Kidney (tissue), 14 donors: ENCODE results near the gene IGSF8. TPM values are rescaled to one million over a fixed set of nuclear protein-coding genes. Genes with fewer than 3 reads are reported as not detected.
A peak's percentile ranks its signal among the peaks of the same experiment; 100 is the strongest.

Experiments
- DNase-seq, 5 donors: peaks; one replicate each; pipeline ENCODE4 v3.0.0-alpha.2; 2013 to 2020
- FAIRE-seq: peaks from 2 replicates; lab custom pipeline; 2012; peaks lifted over from hg19 to GRCh38; lab: Jason Lieb, UNC
- H3K27ac ChIP-seq, 2 donors: one replicate each; pipeline ENCODE4 v1.7.0; 2013; ENCODE audit warnings: low read depth in 2 of 2, low read length in 2 of 2, inconsistent platforms in 1 of 2
- H3K27me3 ChIP-seq: one replicate; pipeline ENCODE4 v1.7.1; 2013; ENCODE audit warnings: low read length, inconsistent platforms; ENCODE audit not compliant: control insufficient read depth, insufficient read depth
- H3K36me3 ChIP-seq, 3 donors: one replicate each; pipeline versions ENCODE4 v1.7.0 to v1.7.1; 2013; ENCODE audit warnings: low read length in 3 of 3, control low read depth in 1 of 3, inconsistent platforms in 1 of 3; ENCODE audit not compliant: insufficient read depth in 3 of 3, control insufficient read depth in 2 of 3
- H3K4me1 ChIP-seq, 3 donors: one replicate each; pipeline versions ENCODE4 v1.7.0 to v1.7.1; 2013; ENCODE audit warnings: low read length in 3 of 3, inconsistent platforms in 1 of 3, low read depth in 1 of 3; ENCODE audit not compliant: control insufficient read depth in 2 of 3, insufficient read depth in 2 of 3
- H3K4me3 ChIP-seq, 3 donors: one replicate each; pipeline versions ENCODE4 v1.7.0 to v1.8.1; 2013; ENCODE audit warnings: low read length in 3 of 3, control low read depth in 1 of 3, inconsistent platforms in 1 of 3
- H3K9ac ChIP-seq, 3 donors: one replicate each; pipeline versions ENCODE4 v1.7.0 to v1.7.1; 2013; ENCODE audit warnings: low read length in 3 of 3, control low read depth in 1 of 3, inconsistent platforms in 1 of 3
- H3K9me3 ChIP-seq, 3 donors: one replicate each; pipeline versions ENCODE4 v1.7.0 to v1.7.1; 2013; ENCODE audit warnings: low read length in 3 of 3, control low read depth in 1 of 3, inconsistent platforms in 1 of 3; ENCODE audit not compliant: control insufficient read depth in 2 of 3, insufficient read depth in 1 of 3
- intact Hi-C: fragments of 100-400 bp; cut with DNase I; formaldehyde crosslinking; loops from one replicate; pipeline ENCODE4 v1.11.1; 2022
- polyA plus RNA-seq: library from polyadenylated mRNA; stranded (reverse); fragments of 350-450 nt; fragmentation: Illumina TruSeq; extraction: RNeasy Lipid Tissue Mini Kit (QIAGEN cat#74804); gene quantifications from one replicate; pipeline ENCODE4 v1.2.3, GENCODE V29; 2014; ENCODE audit warnings: low read depth, low replicate concordance; ENCODE audit not compliant: insufficient read depth
- total RNA-seq: library from RNA; stranded (reverse); fragmentation: NEBNext Ultra II Directional; extraction: Animal tissue kit (Norgen Biotek cat#: 25700); gene quantifications from one replicate; pipeline ENCODE4 v1.2.1, GENCODE V29; 2021
- TF ChIP-seq, protein P1 (sequence below): IDR thresholded peaks from 3 replicates; pipeline ENCODE4 v1.5.1; 2012; ENCODE audit warnings: mild to moderate bottlenecking, moderate library complexity, borderline replicate concordance; ENCODE audit not compliant: insufficient read depth; ENCODE audit errors: extremely low read depth
- donor health status: control.
- donor health status: control.
- donor health status: control.
- donor health status: control.
- donor health status: control.
- donor health status: DM: yes; HTN: yes; CAD: no.
- donor health status: Normal renal cell carcinoma (clear cell type).

Gene IGSF8
- total and polyA plus RNA-seq, 2 donors from 2014 or later, result 40.9 to 47.0 TPM

DNA sequence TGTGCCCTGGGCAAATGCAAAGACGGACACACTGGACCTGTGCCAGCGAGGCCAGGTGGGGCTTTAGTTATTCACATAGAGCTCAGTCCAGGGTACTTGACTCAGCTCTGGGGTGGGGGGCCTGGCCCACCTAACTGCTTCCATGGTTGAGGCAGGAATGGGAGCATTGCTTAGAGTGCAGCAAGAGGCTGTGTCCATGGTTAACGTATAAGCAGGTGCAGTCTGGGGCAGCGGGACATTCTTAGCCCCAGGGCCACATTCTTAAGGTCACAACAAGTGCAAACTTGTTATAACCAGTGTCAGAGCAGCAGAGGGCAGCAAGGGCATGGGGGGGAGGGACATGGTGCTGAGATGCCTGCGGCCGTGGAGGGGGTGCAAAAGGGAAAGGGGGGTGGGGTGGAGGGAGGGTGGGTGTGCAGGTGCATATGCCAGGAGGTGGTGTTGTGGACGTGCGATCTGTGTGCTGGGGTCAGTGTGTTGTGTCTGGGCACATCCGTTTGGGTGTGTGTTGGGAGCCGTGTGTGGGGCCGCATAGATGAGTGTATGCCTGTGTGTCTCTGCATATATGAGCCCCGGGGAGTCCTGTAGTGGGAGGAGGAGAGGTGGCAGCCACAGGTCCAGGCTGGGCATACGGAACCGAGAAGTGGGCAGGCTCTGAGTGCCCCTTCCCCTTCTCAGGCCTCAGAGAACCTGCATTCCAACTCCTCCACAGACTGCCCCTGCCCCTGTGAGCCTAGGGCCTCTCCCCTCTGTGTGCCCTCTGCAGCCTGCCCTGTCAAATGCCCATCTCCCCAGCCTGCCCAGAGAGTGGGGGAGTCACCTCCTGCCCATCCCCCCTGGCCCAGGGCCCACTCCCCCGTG is 36.8 kb downstream of the IGSF8 start:
- peak; percentile 71 to 79 (median 78) for DNase-seq

GRCh38 chr1:160058087-160058486 is 40.3 kb downstream of the IGSF8 start:
- FAIRE-seq (no peak), DNase-seq (no peak)
- Histone ChIP-seq H3K4me3 (no peak overlapping the region), H3K9ac (no peak overlapping the region), H3K27me3 (no peaks in the 10 kb centered on the region), H3K36me3 (no peaks in the 10 kb centered on the region), H3K9me3 (no peaks in the 10 kb centered on the region), H3K27ac (no peak overlapping the region), H3K4me1 (peaks cover 0 to 10% (median 4%) of the 10 kb centered on the region in 3 donors)
- TF ChIP-seq, protein P1, sequence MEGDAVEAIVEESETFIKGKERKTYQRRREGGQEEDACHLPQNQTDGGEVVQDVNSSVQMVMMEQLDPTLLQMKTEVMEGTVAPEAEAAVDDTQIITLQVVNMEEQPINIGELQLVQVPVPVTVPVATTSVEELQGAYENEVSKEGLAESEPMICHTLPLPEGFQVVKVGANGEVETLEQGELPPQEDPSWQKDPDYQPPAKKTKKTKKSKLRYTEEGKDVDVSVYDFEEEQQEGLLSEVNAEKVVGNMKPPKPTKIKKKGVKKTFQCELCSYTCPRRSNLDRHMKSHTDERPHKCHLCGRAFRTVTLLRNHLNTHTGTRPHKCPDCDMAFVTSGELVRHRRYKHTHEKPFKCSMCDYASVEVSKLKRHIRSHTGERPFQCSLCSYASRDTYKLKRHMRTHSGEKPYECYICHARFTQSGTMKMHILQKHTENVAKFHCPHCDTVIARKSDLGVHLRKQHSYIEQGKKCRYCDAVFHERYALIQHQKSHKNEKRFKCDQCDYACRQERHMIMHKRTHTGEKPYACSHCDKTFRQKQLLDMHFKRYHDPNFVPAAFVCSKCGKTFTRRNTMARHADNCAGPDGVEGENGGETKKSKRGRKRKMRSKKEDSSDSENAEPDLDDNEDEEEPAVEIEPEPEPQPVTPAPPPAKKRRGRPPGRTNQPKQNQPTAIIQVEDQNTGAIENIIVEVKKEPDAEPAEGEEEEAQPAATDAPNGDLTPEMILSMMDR, result no peak
- intact Hi-C loops, result no loop called here

More for the DNA sequence above, 36.8 kb downstream of the IGSF8 start:
- Histone ChIP-seq H3K9ac (no peak overlapping the region), H3K36me3 (no peaks in the 10 kb centered on the region), H3K9me3 (no peaks in the 10 kb centered on the region), H3K4me3 (peak overlapping the region in 1 of 3 donors; percentile 18), H3K27ac (peak overlapping the region; percentile 66 to 72), H3K4me1 (peaks cover 0 to 13% (median 4%) of the 10 kb centered on the region in 3 donors), H3K27me3 (no peaks in the 10 kb centered on the region)
- intact Hi-C loops, result no loop called here
- FAIRE-seq, result no peak
- TF ChIP-seq, protein P1, result no peak

DNA sequence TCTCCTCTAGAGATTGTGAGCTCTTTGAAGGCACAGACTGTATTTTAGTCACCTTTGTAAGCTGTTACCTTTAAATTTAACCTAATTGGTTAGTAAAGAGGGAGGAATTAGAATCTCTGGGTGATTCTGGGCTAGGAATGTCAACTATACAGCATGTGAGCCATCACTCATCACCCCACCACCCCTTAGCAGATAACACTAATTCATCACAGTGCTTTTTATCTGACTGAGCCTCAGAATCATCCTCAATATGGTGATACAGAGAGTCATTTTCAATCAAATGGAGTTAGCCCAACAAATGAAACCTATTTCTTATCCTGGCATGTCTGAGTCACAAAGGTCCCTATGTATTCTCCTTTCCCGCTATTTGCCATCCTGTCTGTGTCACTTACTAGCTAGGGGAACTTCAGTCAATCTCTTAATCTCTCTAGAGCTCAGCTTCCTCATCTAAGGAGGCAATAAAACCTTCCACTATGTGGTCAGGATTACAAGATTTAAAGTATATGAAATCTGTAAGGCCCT is 41.7 kb downstream of the IGSF8 start:
- no peak for FAIRE-seq
- intact Hi-C loops, result no loop called here

More for the DNA sequence above, 41.7 kb downstream of the IGSF8 start:
- Histone ChIP-seq H3K36me3 (no peaks in the 10 kb centered on the region), H3K9ac (no peak overlapping the region), H3K9me3 (no peaks in the 10 kb centered on the region), H3K27ac (no peak overlapping the region), H3K4me3 (no peak overlapping the region), H3K27me3 (no peaks in the 10 kb centered on the region), H3K4me1 (peaks cover 0 to 7% (median 4%) of the 10 kb centered on the region in 3 donors)
- DNase-seq, result no peak
- TF ChIP-seq, protein P1, result no peak
